Sigmoid colon (tissue), 4 donors: ENCODE data around the gene PTCRA.

Source experiments
- EP300 ChIP-seq, 4 donors: sonication (generic); formaldehyde crosslinking; IDR thresholded peaks; one replicate each; pipeline ENCODE4 v1.6.1; 2017; ENCODE audit warnings: antibody characterized with exemption in 4 of 4
- POLR2A ChIP-seq, 2 donors: fragments of 450-650 bp; IDR thresholded peaks; one replicate each; pipeline ENCODE4 v1.6.1; 2016; ENCODE audit warnings: antibody characterized with exemption in 2 of 2, mild to moderate bottlenecking in 2 of 2, moderate library complexity in 2 of 2
- POLR2AphosphoS5 ChIP-seq, 4 donors: sonication (generic); formaldehyde crosslinking; IDR thresholded peaks; one replicate each; pipeline ENCODE4 v1.6.1; 2017; ENCODE audit warnings: antibody characterized with exemption in 4 of 4
- TF ChIP-seq, protein P1 (sequence below), 4 experiments: fragments of 450-650 bp in 3 of 4; fragments of 200-600 bp in 1 of 4; IDR thresholded peaks; one replicate each; pipeline ENCODE4 v1.5.1; 2016 to 2019; ENCODE audit warnings: antibody characterized with exemption in 4 of 4, mild to moderate bottlenecking in 3 of 4, moderate library complexity in 2 of 4

DNA sequence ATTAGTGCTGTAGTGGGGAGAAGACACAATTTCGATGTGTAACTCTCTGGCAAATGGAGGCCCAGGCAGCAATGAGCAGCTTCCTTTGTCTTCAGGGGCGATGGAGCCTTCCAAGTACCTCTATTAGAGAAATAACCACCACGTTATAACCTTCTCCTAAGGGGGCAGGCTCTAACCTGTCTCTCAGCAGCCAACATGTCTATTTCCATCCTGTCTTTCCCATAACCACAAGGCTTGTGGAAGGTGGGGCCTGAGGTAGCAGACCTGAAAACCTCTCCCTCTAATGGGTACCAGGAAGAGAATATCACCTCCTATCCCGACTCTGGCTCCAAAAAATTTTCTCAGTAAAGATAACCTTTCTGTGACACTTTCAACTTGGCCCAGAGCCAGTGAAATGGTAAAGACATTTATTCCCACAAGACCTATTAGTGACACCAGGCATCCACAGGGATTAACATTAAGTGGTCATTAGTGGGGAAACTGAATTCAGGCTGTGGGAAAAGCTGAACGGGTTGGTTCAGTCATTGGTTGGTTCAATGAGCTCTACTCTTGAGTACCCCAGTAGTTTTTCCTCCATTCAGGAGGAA, 59.2 kb downstream of the PTCRA start:
- TF ChIP-seq EP300 (IDR thresholded peaks at IDR 0.05) (no peak), POLR2AphosphoS5 (IDR thresholded peaks at IDR 0.05) (no peak), POLR2A (IDR thresholded peaks at IDR 0.05) (no peak)
- TF ChIP-seq, protein P1, sequence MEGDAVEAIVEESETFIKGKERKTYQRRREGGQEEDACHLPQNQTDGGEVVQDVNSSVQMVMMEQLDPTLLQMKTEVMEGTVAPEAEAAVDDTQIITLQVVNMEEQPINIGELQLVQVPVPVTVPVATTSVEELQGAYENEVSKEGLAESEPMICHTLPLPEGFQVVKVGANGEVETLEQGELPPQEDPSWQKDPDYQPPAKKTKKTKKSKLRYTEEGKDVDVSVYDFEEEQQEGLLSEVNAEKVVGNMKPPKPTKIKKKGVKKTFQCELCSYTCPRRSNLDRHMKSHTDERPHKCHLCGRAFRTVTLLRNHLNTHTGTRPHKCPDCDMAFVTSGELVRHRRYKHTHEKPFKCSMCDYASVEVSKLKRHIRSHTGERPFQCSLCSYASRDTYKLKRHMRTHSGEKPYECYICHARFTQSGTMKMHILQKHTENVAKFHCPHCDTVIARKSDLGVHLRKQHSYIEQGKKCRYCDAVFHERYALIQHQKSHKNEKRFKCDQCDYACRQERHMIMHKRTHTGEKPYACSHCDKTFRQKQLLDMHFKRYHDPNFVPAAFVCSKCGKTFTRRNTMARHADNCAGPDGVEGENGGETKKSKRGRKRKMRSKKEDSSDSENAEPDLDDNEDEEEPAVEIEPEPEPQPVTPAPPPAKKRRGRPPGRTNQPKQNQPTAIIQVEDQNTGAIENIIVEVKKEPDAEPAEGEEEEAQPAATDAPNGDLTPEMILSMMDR (IDR thresholded peaks at IDR 0.05), result no peak
